Fibroblast of lung (primary cell): Measurements from ENCODE around the gene PRRT1. TPM values are rescaled to one million over a fixed set of nuclear protein-coding genes. Genes with fewer than 3 reads are reported as not detected.

Experiments
- DNase-seq, 2 donors: peaks; one replicate each; pipeline versions ENCODE4 v3.0.0 to v3.0.0-alpha.2; 2010; ENCODE audit warnings: low read depth in 2 of 2
- H2AFZ ChIP-seq: 2 replicates; pipeline ENCODE4 v1.5.1; 2012; ENCODE audit warnings: low read length, control low read depth, inconsistent platforms
- H3K27ac ChIP-seq: 2 replicates; pipeline ENCODE4 v1.5.1; 2011; ENCODE audit warnings: low read length, control low read depth; ENCODE audit not compliant: insufficient read depth
- H3K27me3 ChIP-seq: 2 replicates; pipeline ENCODE4 v1.5.1; 2011; ENCODE audit warnings: mild to moderate bottlenecking, low read length; ENCODE audit not compliant: control insufficient read depth, insufficient read depth
- H3K36me3 ChIP-seq: 2 replicates; pipeline ENCODE4 v1.5.1; 2011; ENCODE audit warnings: low read length; ENCODE audit not compliant: control insufficient read depth, insufficient read depth
- H3K4me1 ChIP-seq: 2 replicates; pipeline ENCODE4 v1.5.1; 2011; ENCODE audit warnings: low read length; ENCODE audit not compliant: control insufficient read depth, insufficient read depth; ENCODE audit errors: extremely low read depth
- H3K4me2 ChIP-seq: 2 replicates; pipeline ENCODE4 v1.5.1; 2011; ENCODE audit warnings: low read length, control low read depth; ENCODE audit not compliant: insufficient read depth; ENCODE audit errors: extremely low read depth
- H3K4me3 ChIP-seq, 4 experiments: fragments of 200-600 bp in 1 of 4; sonication (generic) in 1 of 4; replicated peaks in 1 of 4; 2 replicates each; pipeline ENCODE4 v1.5.1; 2011 to 2016; ENCODE audit warnings: low read length in 4 of 4, low read depth in 3 of 4, mild to moderate bottlenecking in 3 of 4, control low read depth in 2 of 4, inconsistent platforms in 1 of 4, mixed read lengths in 1 of 4; ENCODE audit not compliant: insufficient read depth in 1 of 4; ENCODE audit errors: control extremely low read depth in 1 of 4
- H3K79me2 ChIP-seq: 2 replicates; pipeline ENCODE4 v1.5.1; 2012; ENCODE audit warnings: mild to moderate bottlenecking, low read length, inconsistent platforms; ENCODE audit not compliant: control insufficient read depth, insufficient read depth
- H3K9ac ChIP-seq: 2 replicates; pipeline ENCODE4 v1.5.1; 2011; ENCODE audit warnings: mild to moderate bottlenecking, low read length, control low read depth; ENCODE audit not compliant: insufficient read depth
- H3K9me3 ChIP-seq: 2 replicates; pipeline ENCODE4 v1.5.1; 2012; ENCODE audit warnings: low read depth, low read length; ENCODE audit not compliant: control insufficient read depth, insufficient read depth
- H4K20me1 ChIP-seq: 2 replicates; pipeline ENCODE4 v1.5.1; 2011; ENCODE audit warnings: low read length; ENCODE audit not compliant: control insufficient read depth, insufficient read depth; ENCODE audit errors: extremely low read depth
- EZH2 ChIP-seq: IDR thresholded peaks from 2 replicates; pipeline ENCODE4 v1.5.1; 2012; ENCODE audit warnings: low read length, control low read depth, mild to moderate bottlenecking; ENCODE audit errors: missing control alignments
- polyA plus RNA-seq, 2 donors: library from polyadenylated mRNA; depleted of rRNA in 1 of 2; stranded (reverse) in 1 of 2; unstranded in 1 of 2; fragments of >200 nt; gene quantifications; 2 replicates each; pipeline ENCODE4 v1.2.1, GENCODE V29; 2011 to 2012; ENCODE audit warnings: missing spikeins in 1 of 2
- total RNA-seq: library from RNA; depleted of rRNA; stranded (reverse); fragments of >200 nt; gene quantifications from 2 replicates; pipeline ENCODE4 v1.2.1, GENCODE V29; 2014
- TF ChIP-seq, protein P1 (sequence below), 2 donors: IDR thresholded peaks in 1 of 2; conservative IDR thresholded peaks in 1 of 2; 1 replicate in 1 of 2; 2 replicates in 1 of 2; pipeline ENCODE4 v1.5.1; 2011 to 2012; ENCODE audit warnings: low read length in 2 of 2, control low read depth in 1 of 2, inconsistent platforms in 1 of 2, low read depth in 1 of 2, mild to moderate bottlenecking in 1 of 2

The PRRT1 gene
- total and polyA plus RNA-seq, 2 donors (not counting 1 experiment from before 2014, with no cell fraction given), result 0.33 to 0.73 TPM

DNA sequence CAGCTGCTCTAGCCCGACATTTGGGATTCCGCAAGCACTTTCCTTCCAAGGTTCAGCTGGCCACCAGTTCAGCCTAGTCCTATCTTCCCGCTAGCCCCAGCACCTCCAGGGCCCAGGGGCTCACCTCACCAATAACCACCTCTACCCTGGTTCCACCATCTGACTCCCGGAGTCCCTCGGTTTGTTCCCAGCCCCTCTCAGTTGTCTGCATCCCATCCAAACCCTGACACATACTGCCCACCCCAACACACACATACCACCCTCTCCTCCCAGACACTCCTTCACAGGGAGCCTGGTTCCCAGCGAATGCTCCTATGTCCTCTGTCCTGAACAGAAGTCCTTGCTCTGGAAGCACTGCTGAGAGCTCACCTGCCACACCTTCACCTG lies 43.0 kb downstream of the PRRT1 start:
- Histone ChIP-seq H3K9ac (peak overlapping the region; percentile 51), H3K4me2 (peak overlapping the region; percentile 91), H3K4me1 (peaks cover 40% of the 10 kb centered on the region)

GRCh38 chr6:32108094-32108627 lies 43.6 kb downstream of the PRRT1 start:
- peak in 1 of 2 donors; percentile 57 for DNase-seq
- no peaks in the 10 kb centered on the region for H4K20me1 ChIP-seq
- H3K9ac ChIP-seq, result peak overlapping the region; percentile 51
- H3K36me3 ChIP-seq, result no peaks in the 10 kb centered on the region
- no peaks in the 10 kb centered on the region for H3K9me3 ChIP-seq
- H3K4me3 ChIP-seq, result peak overlapping the region in 3 of 4 experiments; percentile 13 to 68 (median 56)
- no peaks in the 10 kb centered on the region for H3K79me2 ChIP-seq
- H3K27ac ChIP-seq, result peak overlapping the region; percentile 69
- peak; percentile 21 for TF ChIP-seq EZH2
- TF ChIP-seq, protein P1, sequence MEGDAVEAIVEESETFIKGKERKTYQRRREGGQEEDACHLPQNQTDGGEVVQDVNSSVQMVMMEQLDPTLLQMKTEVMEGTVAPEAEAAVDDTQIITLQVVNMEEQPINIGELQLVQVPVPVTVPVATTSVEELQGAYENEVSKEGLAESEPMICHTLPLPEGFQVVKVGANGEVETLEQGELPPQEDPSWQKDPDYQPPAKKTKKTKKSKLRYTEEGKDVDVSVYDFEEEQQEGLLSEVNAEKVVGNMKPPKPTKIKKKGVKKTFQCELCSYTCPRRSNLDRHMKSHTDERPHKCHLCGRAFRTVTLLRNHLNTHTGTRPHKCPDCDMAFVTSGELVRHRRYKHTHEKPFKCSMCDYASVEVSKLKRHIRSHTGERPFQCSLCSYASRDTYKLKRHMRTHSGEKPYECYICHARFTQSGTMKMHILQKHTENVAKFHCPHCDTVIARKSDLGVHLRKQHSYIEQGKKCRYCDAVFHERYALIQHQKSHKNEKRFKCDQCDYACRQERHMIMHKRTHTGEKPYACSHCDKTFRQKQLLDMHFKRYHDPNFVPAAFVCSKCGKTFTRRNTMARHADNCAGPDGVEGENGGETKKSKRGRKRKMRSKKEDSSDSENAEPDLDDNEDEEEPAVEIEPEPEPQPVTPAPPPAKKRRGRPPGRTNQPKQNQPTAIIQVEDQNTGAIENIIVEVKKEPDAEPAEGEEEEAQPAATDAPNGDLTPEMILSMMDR (conservative IDR thresholded peaks at IDR 0.05 in 1 of 2, IDR thresholded peaks at IDR 0.05 in 1 of 2; ENCODE audit: low read depth in 1 of 2, low read length in 2 of 2), result no peak
- peaks cover 7% of the 10 kb centered on the region for H3K27me3 ChIP-seq
- no peak overlapping the region for H2AFZ ChIP-seq
- peak overlapping the region; percentile 91 for H3K4me2 ChIP-seq
- H3K4me1 ChIP-seq, result peaks cover 34% of the 10 kb centered on the region

More for the DNA sequence above, 43.0 kb downstream of the PRRT1 start:
- no peak overlapping the region for H2AFZ ChIP-seq
- no peaks in the 10 kb centered on the region for H3K9me3 ChIP-seq
- peak overlapping the region; percentile 69 for H3K27ac ChIP-seq
- no peaks in the 10 kb centered on the region for H3K79me2 ChIP-seq
- peak overlapping the region in 3 of 4 experiments; percentile 13 to 68 (median 56) for H3K4me3 ChIP-seq
- peaks cover 2% of the 10 kb centered on the region for H3K36me3 ChIP-seq
- no peaks in the 10 kb centered on the region for H4K20me1 ChIP-seq
- no peak for TF ChIP-seq EZH2
- TF ChIP-seq, protein P1 (conservative IDR thresholded peaks at IDR 0.05 in 1 of 2, IDR thresholded peaks at IDR 0.05 in 1 of 2; ENCODE audit: low read depth in 1 of 2, low read length in 2 of 2), result no peak
- H3K27me3 ChIP-seq, result peaks cover 7% of the 10 kb centered on the region
- no peak for DNase-seq

DNA sequence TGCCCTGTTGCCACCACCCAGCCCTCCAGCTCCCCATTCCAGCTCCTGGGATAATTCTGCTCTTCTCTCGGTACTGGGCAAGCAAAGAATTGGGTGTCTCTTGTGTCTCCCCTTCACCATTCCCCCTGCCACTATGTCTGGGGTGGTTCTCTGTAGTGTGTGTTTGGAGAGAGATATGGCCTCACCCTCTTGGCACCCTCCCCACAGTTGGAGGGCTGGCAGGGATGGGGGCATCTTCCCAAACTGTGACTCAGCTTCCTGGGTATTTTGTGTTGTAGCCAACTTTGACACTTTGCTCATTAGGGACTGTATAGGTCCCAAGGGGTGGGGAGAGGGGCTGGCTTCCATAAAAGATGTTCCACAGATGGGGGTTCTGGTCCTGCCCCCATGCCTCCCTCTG lies 44.3 kb downstream of the PRRT1 start:
- H3K4me2 ChIP-seq, result peak overlapping the region; percentile 62
- H3K27ac ChIP-seq, result peak overlapping the region; percentile 46
- no peak overlapping the region for H2AFZ ChIP-seq
- no peaks in the 10 kb centered on the region for H3K36me3 ChIP-seq
- peak overlapping the region in 3 of 4 experiments; percentile 1 to 68 (median 5) for H3K4me3 ChIP-seq
- no peaks in the 10 kb centered on the region for H3K79me2 ChIP-seq
- no peaks in the 10 kb centered on the region for H3K9me3 ChIP-seq
- peaks cover 30% of the 10 kb centered on the region for H3K4me1 ChIP-seq
- H3K27me3 ChIP-seq, result peaks cover 7% of the 10 kb centered on the region
- peak in 1 of 2 donors; percentile 51 for DNase-seq
- no peak for TF ChIP-seq EZH2
- no peaks in the 10 kb centered on the region for H4K20me1 ChIP-seq
- peak overlapping the region; percentile 32 for H3K9ac ChIP-seq
